Gastroesophageal sphincter (tissue), 3 donors: Measurements from ENCODE around the gene KIRREL3.

ENCODE experiments used
- EP300 ChIP-seq: sonication (generic); formaldehyde crosslinking; IDR thresholded peaks from one replicate; pipeline ENCODE4 v1.6.1; 2017; ENCODE audit warnings: antibody characterized with exemption, mild to moderate bottlenecking
- POLR2A ChIP-seq, 2 donors: fragments of 450-650 bp; IDR thresholded peaks; one replicate each; pipeline ENCODE4 v1.6.1; 2017; ENCODE audit warnings: antibody characterized with exemption in 2 of 2, mild to moderate bottlenecking in 2 of 2, moderate library complexity in 1 of 2
- POLR2AphosphoS5 ChIP-seq: sonication (generic); formaldehyde crosslinking; IDR thresholded peaks from one replicate; pipeline ENCODE4 v1.6.1; 2017; ENCODE audit warnings: antibody characterized with exemption
- TF ChIP-seq, protein P1 (sequence below), 4 experiments: fragments of 200-600 bp in 2 of 4; fragments of 450-650 bp in 2 of 4; sonication (generic) in 1 of 4; IDR thresholded peaks; one replicate each; pipeline ENCODE4 v1.5.1; 2017 to 2019; ENCODE audit warnings: antibody characterized with exemption in 4 of 4, mild to moderate bottlenecking in 2 of 4, moderate library complexity in 2 of 4

- TF ChIP-seq POLR2A (IDR thresholded peaks at IDR 0.05) (no peak), POLR2AphosphoS5 (no peak), EP300 (no peak)
- TF ChIP-seq, protein P1, sequence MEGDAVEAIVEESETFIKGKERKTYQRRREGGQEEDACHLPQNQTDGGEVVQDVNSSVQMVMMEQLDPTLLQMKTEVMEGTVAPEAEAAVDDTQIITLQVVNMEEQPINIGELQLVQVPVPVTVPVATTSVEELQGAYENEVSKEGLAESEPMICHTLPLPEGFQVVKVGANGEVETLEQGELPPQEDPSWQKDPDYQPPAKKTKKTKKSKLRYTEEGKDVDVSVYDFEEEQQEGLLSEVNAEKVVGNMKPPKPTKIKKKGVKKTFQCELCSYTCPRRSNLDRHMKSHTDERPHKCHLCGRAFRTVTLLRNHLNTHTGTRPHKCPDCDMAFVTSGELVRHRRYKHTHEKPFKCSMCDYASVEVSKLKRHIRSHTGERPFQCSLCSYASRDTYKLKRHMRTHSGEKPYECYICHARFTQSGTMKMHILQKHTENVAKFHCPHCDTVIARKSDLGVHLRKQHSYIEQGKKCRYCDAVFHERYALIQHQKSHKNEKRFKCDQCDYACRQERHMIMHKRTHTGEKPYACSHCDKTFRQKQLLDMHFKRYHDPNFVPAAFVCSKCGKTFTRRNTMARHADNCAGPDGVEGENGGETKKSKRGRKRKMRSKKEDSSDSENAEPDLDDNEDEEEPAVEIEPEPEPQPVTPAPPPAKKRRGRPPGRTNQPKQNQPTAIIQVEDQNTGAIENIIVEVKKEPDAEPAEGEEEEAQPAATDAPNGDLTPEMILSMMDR (IDR thresholded peaks at IDR 0.05) = no peak
Observed at GRCh38 chr11:126481303-126481680, 519.3 kb downstream of the KIRREL3 start.
